CMK (cell line): ENCODE measurements around the gene COG5.

ENCODE experiments used
- DNase-seq: peaks from one replicate; pipeline ENCODE4 v3.0.0-alpha.2; 2010; ENCODE audit warnings: low read depth

The COG5 gene

GRCh38 chr7:107330478-107330877 lies 233.2 kb downstream of the COG5 start:
- no peak for DNase-seq

GRCh38 chr7:107327986-107328569 lies 235.6 kb downstream of the COG5 start:
- no peak for DNase-seq

GRCh38 chr7:107326061-107326460 lies 237.7 kb downstream of the COG5 start:
- no peak for DNase-seq

- no peak for DNase-seq
These were observed 241.7 kb downstream of the COG5 start for GRCh38 chr7:107322015-107322414.

GRCh38 chr7:107321611-107322010 lies 242.1 kb downstream of the COG5 start:
- DNase-seq = no peak

GRCh38 chr7:107319724-107320228 lies 243.9 kb downstream of the COG5 start:
- DNase-seq = no peak

GRCh38 chr7:107318523-107319160 lies 245.1 kb downstream of the COG5 start:
- DNase-seq = no peak

- DNase-seq = no peak
These were observed 248.0 kb downstream of the COG5 start for GRCh38 chr7:107315716-107316220.

- DNase-seq = no peak
These were observed 250.4 kb downstream of the COG5 start for GRCh38 chr7:107313355-107313754.

GRCh38 chr7:107312418-107312817 lies 251.3 kb downstream of the COG5 start:
- DNase-seq = no peak

GRCh38 chr7:107309296-107309695 lies 254.4 kb downstream of the COG5 start:
- no peak for DNase-seq

- no peak for DNase-seq
These were observed 259.1 kb downstream of the COG5 start for GRCh38 chr7:107304636-107305035.

GRCh38 chr7:107304063-107304462 lies 259.7 kb downstream of the COG5 start:
- no peak for DNase-seq

GRCh38 chr7:107302250-107302847 lies 261.4 kb downstream of the COG5 start:
- no peak for DNase-seq

GRCh38 chr7:107294182-107294581 lies 269.5 kb downstream of the COG5 start:
- DNase-seq = no peak

- DNase-seq = no peak
These were observed 271.1 kb downstream of the COG5 start for GRCh38 chr7:107292591-107292990.

GRCh38 chr7:107291434-107291833 lies 272.3 kb downstream of the COG5 start:
- no peak for DNase-seq

- no peak for DNase-seq
These were observed 276.7 kb downstream of the COG5 start for GRCh38 chr7:107286751-107287621.

GRCh38 chr7:107284911-107285479 lies 278.7 kb downstream of the COG5 start:
- DNase-seq = no peak

- no peak for DNase-seq
These were observed 286.4 kb downstream of the COG5 start for GRCh38 chr7:107277331-107277730.

GRCh38 chr7:107276220-107276827 lies 287.4 kb downstream of the COG5 start:
- no peak for DNase-seq

GRCh38 chr7:107274506-107274905 lies 289.2 kb downstream of the COG5 start:
- no peak for DNase-seq
